Activated T-helper 2 cell treated with anti-CD3 and anti-CD28 coated beads, Interferon-gamma antibody, Interleukin-2, Interleukin-4, amounts not matched to agents 10 μg/mL and 5 μg/mL and 100 μg/mL, durations not matched to agents 14 hours and 24 hours and 36 hours (primary cell): Measurements from ENCODE around the gene PRKAG2. TPM values are rescaled to one million over a fixed set of nuclear protein-coding genes. Genes with fewer than 3 reads are reported as not detected.

Source experiments
- DNase-seq: peaks from one replicate; pipeline ENCODE4 v3.0.0; 2021; ENCODE audit warnings: low spot score
- H3K27ac Mint-ChIP-seq: one replicate; pipeline ENCODE4 v1.8.0; 2021; ENCODE audit warnings: mixed read lengths
- H3K27me3 Mint-ChIP-seq: one replicate; pipeline ENCODE4 v1.8.0; 2021; ENCODE audit warnings: low read depth, mixed read lengths
- H3K36me3 Mint-ChIP-seq: one replicate; pipeline ENCODE4 v1.8.0; 2021; ENCODE audit warnings: low read depth, mixed read lengths
- H3K4me1 Mint-ChIP-seq: one replicate; pipeline ENCODE4 v1.8.0; 2021; ENCODE audit warnings: low read depth, mixed read lengths
- H3K4me3 Mint-ChIP-seq: one replicate; pipeline ENCODE4 v1.8.0; 2021; ENCODE audit warnings: low read depth, mild to moderate bottlenecking, moderate library complexity, mixed read lengths
- H3K9me3 Mint-ChIP-seq: one replicate; pipeline ENCODE4 v1.8.0; 2021; ENCODE audit warnings: mixed read lengths
- intact Hi-C: fragments of 100-400 bp; cut with micrococcal nuclease; formaldehyde crosslinking; loops from one replicate; pipeline ENCODE4 v1.15.1; 2023
- total RNA-seq: library from RNA; stranded (reverse); gene quantifications from 2 replicates; pipeline ENCODE4 v1.2.3, GENCODE V29; 2022

PRKAG2 gene
- total RNA-seq, 1 donor from 2014 or later: 14.9 TPM

GRCh38 chr7:151815419-151815818 is 61.5 kb downstream of the PRKAG2 start:
- Mint-ChIP-seq H3K36me3 (no peaks in the 10 kb centered on the region), H3K27ac (no peak overlapping the region), H3K27me3 (no peaks in the 10 kb centered on the region), H3K4me3 (no peak overlapping the region), H3K4me1 (peaks cover 6% of the 10 kb centered on the region), H3K9me3 (no peaks in the 10 kb centered on the region)
- no peak for DNase-seq
- intact Hi-C loops: no loop called here

- intact Hi-C loops: no loop called here
- peaks cover 6% of the 10 kb centered on the region for H3K4me1 Mint-ChIP-seq
- DNase-seq: no peak
- H3K27ac Mint-ChIP-seq: no peak overlapping the region
- H3K36me3 Mint-ChIP-seq: no peaks in the 10 kb centered on the region
- H3K27me3 Mint-ChIP-seq: no peaks in the 10 kb centered on the region
- no peak overlapping the region for H3K4me3 Mint-ChIP-seq
- no peaks in the 10 kb centered on the region for H3K9me3 Mint-ChIP-seq
These were observed 62.4 kb downstream of the PRKAG2 start for GRCh38 chr7:151814400-151815009.

- DNase-seq: no peak
These were observed 62.9 kb downstream of the PRKAG2 start for GRCh38 chr7:151813997-151814396.

GRCh38 chr7:151813445-151813844 is 63.5 kb downstream of the PRKAG2 start:
- H3K4me3 Mint-ChIP-seq: no peak overlapping the region

More at GRCh38 chr7:151813997-151814396, 62.9 kb downstream of the PRKAG2 start:
- intact Hi-C loops: no loop called here
- H3K36me3 Mint-ChIP-seq: no peaks in the 10 kb centered on the region
- H3K27me3 Mint-ChIP-seq: no peaks in the 10 kb centered on the region
- no peaks in the 10 kb centered on the region for H3K9me3 Mint-ChIP-seq
- H3K27ac Mint-ChIP-seq: no peak overlapping the region
- H3K4me1 Mint-ChIP-seq: peaks cover 6% of the 10 kb centered on the region
- no peak overlapping the region for H3K4me3 Mint-ChIP-seq

GRCh38 chr7:151812967-151813366 is 63.9 kb downstream of the PRKAG2 start:
- Mint-ChIP-seq H3K4me1 (peaks cover 6% of the 10 kb centered on the region), H3K27ac (no peak overlapping the region), H3K4me3 (no peak overlapping the region), H3K36me3 (no peaks in the 10 kb centered on the region), H3K27me3 (no peaks in the 10 kb centered on the region), H3K9me3 (no peaks in the 10 kb centered on the region)
- intact Hi-C loops: no loop called here
- no peak for DNase-seq

More at GRCh38 chr7:151813445-151813844, 63.5 kb downstream of the PRKAG2 start:
- intact Hi-C loops: no loop called here
- no peak for DNase-seq
- H3K4me1 Mint-ChIP-seq: peaks cover 6% of the 10 kb centered on the region
- no peaks in the 10 kb centered on the region for H3K27me3 Mint-ChIP-seq
- no peak overlapping the region for H3K27ac Mint-ChIP-seq
- no peaks in the 10 kb centered on the region for H3K9me3 Mint-ChIP-seq
- no peaks in the 10 kb centered on the region for H3K36me3 Mint-ChIP-seq

GRCh38 chr7:151810441-151811232 is 66.3 kb downstream of the PRKAG2 start:
- intact Hi-C loops: no loop called here
- Mint-ChIP-seq H3K27me3 (no peaks in the 10 kb centered on the region), H3K36me3 (no peaks in the 10 kb centered on the region), H3K27ac (no peak overlapping the region), H3K4me3 (no peak overlapping the region), H3K9me3 (no peaks in the 10 kb centered on the region), H3K4me1 (peaks cover 6% of the 10 kb centered on the region)
- DNase-seq: no peak

- no peak overlapping the region for H3K27ac Mint-ChIP-seq
- H3K4me1 Mint-ChIP-seq: peaks cover 6% of the 10 kb centered on the region
- DNase-seq: no peak
- intact Hi-C loops: no loop called here
- no peaks in the 10 kb centered on the region for H3K27me3 Mint-ChIP-seq
- H3K36me3 Mint-ChIP-seq: no peaks in the 10 kb centered on the region
- no peak overlapping the region for H3K4me3 Mint-ChIP-seq
- H3K9me3 Mint-ChIP-seq: no peaks in the 10 kb centered on the region
These were observed 67.1 kb downstream of the PRKAG2 start for GRCh38 chr7:151809864-151810170.

- Mint-ChIP-seq H3K4me1 (peaks cover 6% of the 10 kb centered on the region), H3K9me3 (no peaks in the 10 kb centered on the region), H3K4me3 (no peak overlapping the region), H3K27ac (no peak overlapping the region), H3K36me3 (no peaks in the 10 kb centered on the region), H3K27me3 (no peaks in the 10 kb centered on the region)
- intact Hi-C loops: no loop called here
- DNase-seq: no peak
These were observed 67.6 kb downstream of the PRKAG2 start for GRCh38 chr7:151809146-151809863.

GRCh38 chr7:151808400-151809145 is 68.3 kb downstream of the PRKAG2 start:
- Mint-ChIP-seq H3K36me3 (no peaks in the 10 kb centered on the region), H3K27me3 (no peaks in the 10 kb centered on the region), H3K9me3 (no peaks in the 10 kb centered on the region), H3K4me3 (no peak overlapping the region), H3K4me1 (peaks cover under 1% of the 10 kb centered on the region), H3K27ac (no peak overlapping the region)
- intact Hi-C loops: no loop called here
- no peak for DNase-seq

GRCh38 chr7:151807846-151808245 is 69.1 kb downstream of the PRKAG2 start:
- H3K27ac Mint-ChIP-seq: no peak overlapping the region
- no peaks in the 10 kb centered on the region for H3K36me3 Mint-ChIP-seq
- intact Hi-C loops: no loop called here
- no peaks in the 10 kb centered on the region for H3K9me3 Mint-ChIP-seq
- H3K4me1 Mint-ChIP-seq: no peaks in the 10 kb centered on the region
- H3K4me3 Mint-ChIP-seq: no peak overlapping the region
- H3K27me3 Mint-ChIP-seq: no peaks in the 10 kb centered on the region
- DNase-seq: no peak

- H3K4me1 Mint-ChIP-seq: no peaks in the 10 kb centered on the region
- intact Hi-C loops: no loop called here
- DNase-seq: no peak
These were observed 69.8 kb downstream of the PRKAG2 start for GRCh38 chr7:151806952-151807775.

GRCh38 chr7:151806204-151806603 is 70.7 kb downstream of the PRKAG2 start:
- Mint-ChIP-seq H3K9me3 (no peaks in the 10 kb centered on the region), H3K4me1 (no peaks in the 10 kb centered on the region), H3K4me3 (no peak overlapping the region), H3K27me3 (no peaks in the 10 kb centered on the region), H3K36me3 (no peaks in the 10 kb centered on the region), H3K27ac (no peak overlapping the region)
- DNase-seq: no peak
- intact Hi-C loops: no loop called here

More at GRCh38 chr7:151806952-151807775, 69.8 kb downstream of the PRKAG2 start:
- H3K4me3 Mint-ChIP-seq: no peak overlapping the region
- H3K27ac Mint-ChIP-seq: no peak overlapping the region
- H3K9me3 Mint-ChIP-seq: no peaks in the 10 kb centered on the region
- H3K36me3 Mint-ChIP-seq: no peaks in the 10 kb centered on the region
- H3K27me3 Mint-ChIP-seq: no peaks in the 10 kb centered on the region
